Measurements from ENCODE around the gene CFAP61.

The CFAP61 gene

DNA sequence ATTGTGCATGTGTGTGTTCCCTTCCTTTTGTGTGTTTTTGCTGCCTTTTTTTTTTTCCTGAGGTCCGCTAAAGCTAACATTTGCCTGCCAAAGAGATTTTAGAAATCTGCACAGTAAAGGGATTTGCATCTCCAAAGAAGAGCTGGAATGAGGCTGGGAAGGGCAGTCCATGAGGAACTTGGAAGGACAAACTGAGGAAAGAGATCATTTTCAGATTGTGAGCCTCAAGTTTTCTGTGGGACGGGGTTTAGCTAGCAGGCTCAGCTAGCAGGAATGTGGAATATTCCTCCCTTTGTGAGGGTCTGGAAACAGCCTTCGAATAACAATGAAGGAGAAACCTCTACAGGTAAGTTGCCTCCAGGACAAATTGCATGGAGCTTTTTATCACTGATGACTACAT is 319.3 kb downstream of the CFAP61 start:
- in situ Hi-C loops (cut with MboI; ENCODE audit: low sequenced_read_pairs): no loop called here

DNA sequence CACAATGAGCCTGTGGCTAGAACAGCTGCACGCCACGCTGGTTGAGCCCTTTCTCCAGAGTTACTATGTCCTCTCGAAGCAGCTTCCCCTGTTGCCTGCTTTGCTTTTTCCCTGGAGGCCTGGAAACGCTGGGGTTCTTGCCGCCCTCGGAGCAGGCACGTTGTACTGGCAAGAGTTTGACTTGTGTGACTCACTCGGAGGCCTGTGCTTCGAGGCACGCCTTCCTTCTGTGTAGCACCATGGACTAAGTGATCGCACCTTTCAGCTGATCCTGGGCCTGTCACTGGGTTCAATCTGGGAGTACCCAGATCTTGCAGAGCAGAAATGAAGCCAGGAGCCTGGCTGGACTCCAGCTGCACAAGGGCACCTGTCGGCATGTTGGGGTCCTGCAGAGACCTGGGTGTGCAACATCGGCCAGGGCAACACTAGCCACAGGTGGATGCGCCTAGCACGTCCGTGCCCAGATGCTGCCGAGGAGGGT is 320.8 kb downstream of the CFAP61 start:
- in situ Hi-C loops (cut with MboI; ENCODE audit: low sequenced_read_pairs): no loop called here

DNA sequence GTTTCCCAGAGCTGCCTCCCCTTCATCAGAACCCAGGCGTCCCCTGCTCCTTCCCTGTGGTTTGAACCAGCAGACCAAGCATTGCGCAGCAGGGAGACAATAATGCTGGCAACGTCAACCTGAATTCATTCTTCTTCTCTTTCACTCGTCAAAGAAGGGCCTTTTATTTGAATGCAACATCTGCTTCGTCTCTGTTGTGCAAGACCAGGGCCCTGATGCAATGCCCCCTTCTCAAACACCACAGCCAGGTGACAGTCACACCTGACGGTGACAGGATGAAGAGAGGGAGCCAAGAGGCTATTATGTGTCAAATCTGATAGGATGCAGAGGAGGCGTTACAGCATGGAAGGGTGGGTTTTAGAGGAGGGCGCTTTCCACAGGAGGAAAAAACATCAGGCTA is 323.5 kb downstream of the CFAP61 start:
- in situ Hi-C loops (cut with MboI; ENCODE audit: low sequenced_read_pairs): no loop called here

DNA sequence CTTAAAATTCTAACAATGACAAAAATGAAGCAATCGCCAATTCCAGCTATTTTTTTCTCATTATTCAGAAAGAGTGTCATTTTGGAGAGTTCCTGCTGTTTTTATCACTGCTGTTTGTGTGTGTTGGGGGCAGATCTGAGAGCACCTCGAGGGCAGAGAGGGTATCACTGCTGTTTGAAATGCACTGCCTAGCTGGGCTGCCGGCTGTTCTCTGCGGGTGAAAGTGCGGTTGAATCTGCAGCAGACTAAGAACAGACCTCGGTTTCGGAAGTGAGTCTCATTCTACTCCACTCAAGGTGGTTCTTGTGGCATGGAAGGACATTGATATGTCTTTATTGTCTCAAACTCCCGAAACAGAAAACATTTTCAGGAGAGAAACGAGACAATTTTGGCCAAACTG is 333.9 kb downstream of the CFAP61 start:
- in situ Hi-C loops (cut with MboI; ENCODE audit: low sequenced_read_pairs): no loop called here

DNA sequence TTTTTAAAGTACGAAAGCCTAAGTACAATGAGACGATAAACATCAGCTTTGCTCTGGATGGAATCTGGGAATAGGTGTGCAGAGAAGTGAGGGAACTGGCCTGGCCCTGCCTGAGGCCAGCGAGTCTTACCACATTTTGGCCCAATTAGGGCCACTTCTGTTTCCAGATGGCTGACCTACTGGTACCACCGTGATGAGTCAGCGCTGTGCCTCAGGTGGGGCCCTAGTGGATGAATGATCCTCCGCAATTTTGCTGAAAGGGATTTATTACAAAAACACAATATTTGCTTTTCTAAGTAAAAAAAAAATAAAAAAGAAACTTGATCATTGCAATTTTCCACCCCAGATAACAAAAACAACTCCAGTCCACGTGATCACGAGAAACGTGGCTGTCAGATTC is 338.1 kb downstream of the CFAP61 start:
- in situ Hi-C loops (cut with MboI; ENCODE audit: low sequenced_read_pairs): no loop called here

DNA sequence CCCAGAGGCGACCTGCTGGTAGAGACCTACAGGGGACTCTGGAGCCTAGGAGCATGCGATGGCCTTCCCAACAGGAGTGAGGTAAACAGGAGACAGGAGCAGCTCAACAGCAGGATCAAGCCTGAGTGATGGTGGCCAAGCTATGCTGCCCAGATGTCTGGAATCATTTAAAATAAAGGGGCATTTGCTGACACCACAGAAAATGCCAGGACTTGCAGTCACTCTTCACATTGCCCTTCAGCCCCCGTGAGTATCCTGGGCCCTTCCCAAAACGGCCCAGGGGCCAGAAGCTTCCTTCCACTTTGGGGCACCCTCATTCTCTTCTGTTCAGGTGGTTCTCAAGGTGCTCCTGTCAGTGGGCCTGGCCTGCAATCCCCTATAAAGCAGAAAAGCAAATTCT is 338.8 kb downstream of the CFAP61 start:
- in situ Hi-C loops (cut with MboI; ENCODE audit: low sequenced_read_pairs): no loop called here

DNA sequence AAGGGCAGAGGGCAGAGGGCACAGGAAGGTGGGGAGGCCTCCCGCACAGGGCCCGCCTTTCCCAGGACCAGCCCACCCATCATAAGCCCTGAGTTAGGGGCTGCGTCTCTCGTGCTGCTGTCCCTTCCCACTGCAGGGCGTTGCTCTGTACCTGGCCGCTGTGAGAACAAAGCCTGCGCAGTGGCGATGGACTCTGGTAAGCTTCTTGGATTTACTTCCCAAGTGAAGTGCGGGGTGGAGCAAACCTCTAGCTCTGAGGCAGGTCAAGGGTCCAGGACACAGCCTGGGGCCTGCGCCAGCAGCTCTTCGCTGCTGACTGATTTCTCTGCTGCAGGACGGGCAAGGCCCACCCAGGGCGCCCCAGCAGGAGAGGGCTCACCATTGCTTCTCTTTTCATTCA is 339.4 kb downstream of the CFAP61 start:
- in situ Hi-C loops (cut with MboI; ENCODE audit: low sequenced_read_pairs): no loop called here

DNA sequence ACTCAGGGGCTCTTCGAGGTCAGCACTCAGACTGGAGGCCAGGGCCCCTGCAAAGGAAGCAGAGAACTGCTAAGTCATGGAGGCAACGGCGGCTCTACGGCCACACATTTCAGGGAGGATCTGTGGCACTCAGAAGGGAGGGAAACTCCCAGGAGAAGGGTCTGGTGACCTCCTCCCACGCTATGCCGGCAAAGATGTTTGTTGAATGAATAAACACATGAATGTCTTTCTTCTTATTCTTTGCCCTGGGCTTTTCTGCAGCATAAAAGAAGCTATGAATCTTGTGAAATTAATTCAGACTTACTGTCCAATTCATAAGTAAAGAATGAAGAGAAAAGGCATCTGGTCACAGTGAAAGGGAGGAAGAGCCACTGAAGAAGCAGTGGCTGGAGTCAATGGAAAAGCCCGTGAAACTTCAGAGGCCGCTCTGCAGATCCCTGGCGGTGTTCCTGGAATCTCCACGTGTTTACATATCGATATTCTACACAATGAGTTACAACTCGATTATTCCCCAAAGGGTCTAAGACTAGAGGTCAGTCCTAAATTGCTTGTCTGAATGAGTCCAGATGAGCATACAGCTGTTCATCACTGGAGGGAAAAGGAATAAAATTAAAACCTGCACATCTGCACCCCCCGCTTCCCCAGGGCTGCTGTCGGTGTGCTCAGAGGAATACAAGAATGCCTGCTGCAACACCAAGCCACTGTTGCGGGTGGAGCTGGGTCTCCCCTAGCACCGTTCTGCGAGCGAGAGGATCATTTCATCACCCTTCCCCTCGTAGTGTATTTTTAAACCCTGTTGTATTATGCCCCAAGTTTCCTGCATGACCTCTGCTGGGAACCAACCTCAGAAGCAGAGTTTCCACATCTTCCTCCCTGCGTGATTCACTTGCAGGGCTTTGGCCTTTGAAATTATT is 341.1 kb downstream of the CFAP61 start:
- in situ Hi-C loops (cut with MboI; ENCODE audit: low sequenced_read_pairs): no loop called here

DNA sequence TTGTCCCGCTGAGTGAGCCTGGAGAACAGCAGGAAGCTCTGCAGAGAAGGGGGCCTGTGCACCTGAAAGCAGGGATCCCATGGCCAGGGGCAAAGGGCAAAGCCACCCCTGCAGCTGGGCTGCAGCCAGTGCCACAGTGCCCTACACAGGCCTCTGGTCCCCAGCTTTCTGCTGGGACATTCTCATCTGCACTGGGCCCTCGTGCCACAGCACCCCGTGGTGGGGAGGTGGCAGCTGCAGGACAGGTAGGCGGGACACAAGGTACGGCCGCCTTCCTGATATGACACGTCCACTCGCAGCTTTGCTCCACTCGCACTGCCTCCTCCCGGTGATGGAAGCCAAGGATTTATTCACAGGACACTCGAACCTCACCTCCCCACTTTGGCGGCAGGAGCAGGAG is 342.8 kb downstream of the CFAP61 start:
- in situ Hi-C loops (cut with MboI; ENCODE audit: low sequenced_read_pairs): no loop called here

DNA sequence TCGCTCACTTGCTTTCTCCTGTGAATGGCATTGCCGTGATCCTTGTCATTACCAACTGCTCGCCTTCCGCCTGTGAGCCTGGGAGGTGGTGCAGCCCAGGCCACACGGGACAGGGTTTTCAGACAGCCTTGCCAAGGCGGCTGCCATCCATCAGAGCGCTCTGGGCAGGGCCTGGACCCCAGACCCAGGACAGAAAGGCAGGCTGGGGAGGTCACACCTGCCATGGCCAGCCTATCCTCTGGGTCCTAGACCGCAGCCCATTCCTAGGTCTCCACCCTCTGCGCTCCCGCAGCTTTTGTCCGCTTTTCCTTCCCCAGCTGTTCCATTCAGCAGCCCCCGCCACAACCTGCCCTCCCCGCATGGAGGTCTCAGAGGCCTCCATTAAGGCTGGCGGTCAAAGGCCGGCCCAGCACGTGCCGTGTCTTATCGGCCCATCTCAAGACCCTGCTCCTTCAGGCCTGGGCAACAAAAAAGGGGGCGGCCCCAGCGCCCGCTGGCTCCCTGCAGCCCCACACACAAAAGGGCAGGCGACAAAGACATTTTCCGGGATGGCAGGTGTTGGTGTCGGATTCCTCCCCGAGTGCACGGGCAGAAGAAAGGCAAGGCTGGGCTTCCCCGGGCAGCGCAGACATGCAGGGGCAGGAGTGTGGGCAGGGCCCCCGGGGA is 343.7 kb downstream of the CFAP61 start:
- in situ Hi-C loops (cut with MboI; ENCODE audit: low sequenced_read_pairs): no loop called here

DNA sequence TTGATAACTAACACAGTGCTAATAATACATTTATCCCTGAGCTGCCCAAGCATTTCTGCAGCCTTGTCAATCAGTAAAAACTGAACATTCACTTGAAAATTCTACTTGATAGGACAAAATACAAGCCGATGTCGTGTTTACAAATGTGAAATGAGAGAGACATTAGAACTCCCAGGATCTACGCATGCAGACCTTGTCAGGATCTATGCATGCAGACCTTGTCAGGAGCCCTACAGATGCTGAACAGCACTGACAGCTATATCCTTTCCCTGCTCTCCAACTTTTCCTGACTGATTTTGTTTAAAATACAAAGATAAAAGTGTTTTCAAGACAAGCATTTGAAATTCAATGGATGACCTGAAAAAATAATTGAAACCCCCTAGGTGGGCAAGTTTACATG is 344.5 kb downstream of the CFAP61 start:
- in situ Hi-C loops (cut with MboI; ENCODE audit: low sequenced_read_pairs): no loop called here

DNA sequence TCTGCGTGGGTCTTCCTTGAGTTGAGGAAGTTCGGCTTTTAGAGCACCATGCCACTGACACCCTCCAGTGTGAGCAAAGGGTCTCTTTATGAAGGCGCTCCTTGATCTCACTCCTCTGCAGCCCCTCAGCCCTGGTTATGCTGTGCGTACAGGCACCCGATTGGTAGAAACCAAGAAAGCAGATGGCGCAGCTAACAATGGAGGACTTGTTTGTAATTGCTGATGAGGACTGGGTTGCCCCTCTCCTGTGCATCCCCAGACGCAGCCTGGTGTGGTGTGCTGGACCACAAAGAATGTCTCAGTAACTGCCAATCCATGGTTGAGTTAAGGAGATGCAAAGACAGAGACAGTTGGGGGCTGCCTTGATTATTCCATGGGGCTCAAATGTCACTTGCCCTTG is 345.8 kb downstream of the CFAP61 start:
- in situ Hi-C loops (cut with MboI; ENCODE audit: low sequenced_read_pairs): no loop called here

DNA sequence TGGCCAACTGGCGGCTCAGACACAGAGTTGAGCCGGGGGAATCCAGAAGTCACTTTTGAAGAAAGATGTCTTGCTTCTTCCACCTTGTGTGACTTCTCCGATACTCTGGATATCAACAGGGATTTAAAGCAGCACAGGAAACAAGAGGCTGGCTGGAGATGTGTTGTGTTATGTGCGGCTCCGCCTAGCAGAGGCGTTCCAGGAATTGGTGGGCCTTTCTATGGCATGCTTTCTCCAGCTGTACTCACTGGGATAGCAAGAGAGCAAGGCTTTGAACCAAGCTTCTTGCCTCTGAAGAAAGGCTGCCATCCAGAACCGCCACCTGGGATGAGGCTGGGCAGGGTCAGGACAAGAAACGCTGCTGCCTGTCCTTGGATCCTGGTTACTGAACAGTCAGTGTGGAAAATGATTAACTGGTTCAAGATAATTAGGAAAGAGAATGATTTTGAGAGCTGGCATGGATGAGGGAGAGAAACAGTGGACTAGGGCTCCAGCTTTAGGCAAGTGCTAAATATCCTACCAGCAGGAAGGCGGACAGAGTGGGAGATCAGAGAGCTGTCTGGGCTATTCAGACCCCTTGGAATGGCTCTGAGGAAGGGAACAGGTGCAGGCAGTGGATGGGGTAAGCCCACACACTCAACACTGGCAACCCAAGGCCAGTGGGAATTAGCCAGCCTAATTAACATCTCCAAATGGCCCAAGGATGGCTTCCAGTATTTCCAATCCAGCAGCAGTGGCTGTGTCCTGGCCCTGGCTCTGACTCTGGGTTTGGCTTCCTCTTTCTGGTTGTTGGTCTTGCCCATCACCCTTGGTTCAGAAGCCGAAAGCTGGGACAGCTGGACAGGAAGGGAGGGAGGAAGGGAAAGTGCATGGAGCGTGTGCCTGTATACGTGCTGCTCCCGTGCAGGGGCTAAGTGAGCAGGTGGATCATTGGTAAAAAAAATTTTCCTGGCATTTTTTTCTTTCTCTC is 347.5 kb downstream of the CFAP61 start:
- in situ Hi-C loops (cut with MboI; ENCODE audit: low sequenced_read_pairs): no loop called here

DNA sequence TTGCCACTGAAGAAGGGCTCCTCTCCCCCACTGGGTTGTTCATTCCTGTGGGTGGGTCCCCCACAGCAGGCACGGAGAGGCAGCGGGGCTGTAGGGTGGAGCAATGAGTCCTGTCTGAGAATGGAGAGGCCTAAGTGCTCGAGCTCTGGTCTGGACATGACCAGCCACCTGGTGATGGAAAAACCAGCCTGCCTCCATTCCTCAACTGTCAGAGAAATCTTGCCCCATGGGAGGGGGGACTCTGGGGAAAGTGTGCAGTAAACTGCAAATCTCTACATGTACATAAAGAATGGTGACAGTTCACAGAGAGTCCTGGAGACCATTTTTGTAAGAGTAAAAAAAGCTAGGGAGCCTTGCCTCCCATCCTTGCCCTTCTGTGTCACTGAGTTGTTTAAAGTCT is 349.7 kb downstream of the CFAP61 start:
- in situ Hi-C loops (cut with MboI; ENCODE audit: low sequenced_read_pairs): no loop called here

DNA sequence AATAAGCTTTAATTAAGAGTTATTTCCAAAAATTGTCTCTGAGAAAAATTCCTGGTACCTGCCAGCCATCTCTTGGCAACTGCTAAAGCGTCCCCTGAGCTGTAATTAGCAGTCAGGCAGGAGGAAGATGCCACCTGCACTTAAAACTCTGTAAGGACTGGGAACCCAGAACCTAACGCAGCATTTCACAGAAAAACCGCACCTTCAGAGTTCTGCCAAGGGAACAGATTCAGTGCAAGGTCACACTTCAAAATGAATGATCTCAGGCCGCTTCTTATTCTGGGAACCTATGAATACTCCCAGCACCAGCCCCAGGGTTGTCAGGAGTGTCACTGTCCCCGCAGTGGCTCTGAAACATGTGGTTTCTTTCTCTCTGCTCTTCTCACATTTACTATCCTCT is 352.3 kb downstream of the CFAP61 start:
- in situ Hi-C loops (cut with MboI; ENCODE audit: low sequenced_read_pairs): no loop called here

DNA sequence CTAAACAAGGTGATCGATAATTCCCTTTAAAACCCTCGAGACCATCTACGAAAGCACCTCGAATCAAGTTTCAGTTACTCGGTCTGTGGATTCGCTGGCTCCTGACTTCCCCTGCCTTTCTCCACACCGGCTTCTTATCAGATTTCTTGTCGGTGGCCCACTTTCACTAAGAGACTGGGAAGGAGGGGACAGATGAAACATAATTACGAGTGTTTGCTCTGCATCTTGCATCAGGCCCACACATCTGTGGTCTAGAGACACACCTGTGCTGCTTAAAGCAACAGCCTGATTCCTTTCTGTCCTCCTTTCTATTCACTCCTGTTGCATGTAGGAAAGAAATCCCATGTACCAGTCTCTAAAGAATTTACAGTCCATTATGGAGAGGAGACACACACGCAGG is 353.3 kb downstream of the CFAP61 start:
- in situ Hi-C loops (cut with MboI; ENCODE audit: low sequenced_read_pairs): no loop called here

DNA sequence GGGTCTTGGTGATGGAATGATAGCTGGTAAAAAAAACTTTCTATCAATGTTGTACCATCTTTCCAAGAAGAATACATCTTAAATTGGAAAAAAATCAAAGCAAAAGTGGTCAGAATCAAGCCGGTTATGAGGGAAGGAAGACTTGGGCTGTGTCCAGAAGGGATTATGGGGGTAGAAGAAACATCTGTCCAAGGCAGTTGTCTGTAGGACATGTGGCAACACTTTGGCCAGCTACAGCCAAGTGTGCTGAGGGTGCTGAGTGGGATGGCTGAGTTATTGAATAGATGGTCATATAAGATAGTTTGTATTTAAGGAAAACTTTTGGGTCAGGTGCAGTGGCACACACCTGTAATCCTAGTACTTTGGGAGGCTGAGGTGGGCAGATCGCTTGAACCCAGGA is 354.0 kb downstream of the CFAP61 start:
- in situ Hi-C loops (cut with MboI; ENCODE audit: low sequenced_read_pairs): no loop called here

DNA sequence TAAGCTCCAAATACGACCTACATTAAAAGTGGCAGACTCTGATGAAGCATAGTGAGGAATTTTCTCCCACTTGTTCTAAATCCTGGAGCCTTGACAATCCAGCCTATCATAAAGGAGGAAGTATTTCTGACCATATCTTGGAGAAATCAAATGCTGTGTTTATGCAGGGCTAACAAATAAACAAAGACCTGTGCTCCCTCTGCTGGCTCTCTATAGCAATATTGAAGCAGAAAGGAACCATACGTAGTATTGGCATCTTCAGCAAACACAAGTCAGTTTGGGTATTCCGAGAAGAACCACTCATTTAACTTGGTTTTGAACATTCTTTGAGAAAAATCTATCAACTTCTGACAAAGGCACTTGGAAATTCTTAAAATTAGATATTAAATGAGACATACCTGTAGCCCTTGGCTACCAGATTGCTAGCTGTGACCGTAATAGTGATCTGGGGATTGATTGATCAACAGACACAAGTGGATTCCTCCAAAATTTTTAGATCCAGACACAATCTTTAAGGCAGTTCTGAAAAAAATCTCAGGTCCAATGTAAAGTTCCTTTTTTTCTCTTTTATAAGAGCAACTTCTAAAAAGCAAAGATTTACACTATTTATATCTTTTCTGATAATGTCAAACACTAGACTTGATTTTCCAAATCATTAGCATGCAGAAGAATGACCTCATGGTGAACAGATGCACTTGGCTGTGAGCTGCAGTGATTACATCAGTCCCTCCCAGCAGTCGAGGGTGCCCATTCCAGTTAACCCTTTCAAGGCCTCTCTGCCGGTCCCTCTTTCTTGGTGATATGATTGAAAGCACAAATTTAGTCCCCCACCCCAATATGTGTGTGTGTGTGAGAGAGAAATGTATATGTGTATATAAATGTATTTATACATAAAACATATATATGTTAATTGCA is 355.8 kb downstream of the CFAP61 start:
- in situ Hi-C loops (cut with MboI; ENCODE audit: low sequenced_read_pairs): no loop called here

DNA sequence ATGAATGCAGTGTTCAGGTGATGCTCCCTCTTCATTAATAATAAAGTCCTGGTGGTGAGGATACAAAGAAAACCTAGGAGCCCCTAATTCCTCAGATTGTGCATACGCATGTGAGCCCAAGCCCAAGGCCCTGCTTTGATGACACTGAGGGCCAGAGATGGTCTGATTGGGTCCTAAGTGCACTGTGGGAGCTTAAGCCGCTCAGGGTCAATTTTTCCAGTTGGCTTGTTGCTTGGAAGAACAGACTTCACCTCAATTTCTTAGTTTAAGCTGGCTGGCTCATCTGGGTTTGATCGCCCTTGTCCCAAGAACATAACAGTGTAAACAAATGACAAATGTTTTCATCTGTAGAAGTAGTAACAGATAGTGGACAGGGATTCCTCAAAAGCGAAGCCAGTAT is 357.0 kb downstream of the CFAP61 start:
- in situ Hi-C loops (cut with MboI; ENCODE audit: low sequenced_read_pairs): no loop called here

Data from HL-60/S4 treated with retinoic acid at 250 ng/mL for 4 days and 3 days (cell line).